ENCODE results near the gene MIPEP.
A peak's percentile ranks its signal among the peaks of the same experiment; 100 is the strongest.

The MIPEP gene

GRCh38 chr13:23740002-23740401 lies 149.2 kb downstream of the MIPEP start:
- DNase-seq = no peak

GRCh38 chr13:23739596-23739995 lies 149.6 kb downstream of the MIPEP start:
- DNase-seq = no peak

GRCh38 chr13:23736541-23736940 lies 152.7 kb downstream of the MIPEP start:
- DNase-seq = no peak

- DNase-seq = no peak
Measured at GRCh38 chr13:23735329-23735728, 153.9 kb downstream of the MIPEP start.

GRCh38 chr13:23731709-23732108 lies 157.5 kb downstream of the MIPEP start:
- DNase-seq = no peak

GRCh38 chr13:23730251-23730650 lies 158.9 kb downstream of the MIPEP start:
- no peak for DNase-seq

- DNase-seq = no peak
Measured at GRCh38 chr13:23729531-23729930, 159.7 kb downstream of the MIPEP start.

- no peak for DNase-seq
Measured at GRCh38 chr13:23728807-23729206, 160.4 kb downstream of the MIPEP start.

- DNase-seq = no peak
Measured at GRCh38 chr13:23725922-23726321, 163.3 kb downstream of the MIPEP start.

GRCh38 chr13:23724196-23724970 lies 164.8 kb downstream of the MIPEP start:
- DNase-seq = peak in 1 of 2 experiments; percentile 55

- no peak for DNase-seq
Measured at GRCh38 chr13:23723471-23723870, 165.7 kb downstream of the MIPEP start.

- DNase-seq = no peak
Measured at GRCh38 chr13:23722726-23723453, 166.3 kb downstream of the MIPEP start.

- no peak for DNase-seq
Measured at GRCh38 chr13:23718996-23719395, 170.2 kb downstream of the MIPEP start.

- DNase-seq = no peak
Measured at GRCh38 chr13:23716401-23716800, 172.8 kb downstream of the MIPEP start.

GRCh38 chr13:23715762-23716235 lies 173.4 kb downstream of the MIPEP start:
- peak in 1 of 2 experiments; percentile 63 for DNase-seq

- DNase-seq = peak in 1 of 2 experiments; percentile 6
Measured at GRCh38 chr13:23715092-23715761, 174.0 kb downstream of the MIPEP start.

GRCh38 chr13:23714672-23715071 lies 174.5 kb downstream of the MIPEP start:
- no peak for DNase-seq

- DNase-seq = no peak
Measured at GRCh38 chr13:23711355-23711754, 177.8 kb downstream of the MIPEP start.

GRCh38 chr13:23710366-23710765 lies 178.8 kb downstream of the MIPEP start:
- DNase-seq = no peak

- DNase-seq = no peak
Measured at GRCh38 chr13:23709536-23709935, 179.7 kb downstream of the MIPEP start.

- no peak for DNase-seq
Measured at GRCh38 chr13:23707674-23708073, 181.5 kb downstream of the MIPEP start.

- no peak for DNase-seq
Measured at GRCh38 chr13:23705583-23705982, 183.6 kb downstream of the MIPEP start.

GRCh38 chr13:23703246-23703860 lies 185.8 kb downstream of the MIPEP start:
- no peak for DNase-seq

Data from NCI-H446 (cell line).